ENCODE measurements around the gene TTC39B. TPM values are rescaled to one million over a fixed set of nuclear protein-coding genes. Genes with fewer than 3 reads are reported as not detected.

TTC39B gene
- total RNA-seq, 2 experiments from 2014 or later: 0.06 TPM; not detected in 1

- POLR2A ChIA-PET: no interaction called here
Measured at GRCh38 chr9:15227491-15227890, 79.5 kb downstream of the TTC39B start.

GRCh38 chr9:15225564-15226126 lies 81.4 kb downstream of the TTC39B start:
- Histone ChIP-seq H3K9me2 (ENCODE audit: insufficient read depth, low read length) (no peaks in the 10 kb centered on the region), H4K20me1 (ENCODE audit: insufficient read depth, low read length) (no peaks in the 10 kb centered on the region), H3K4me3 (ENCODE audit: low read depth, low read length, poor library complexity, severe bottlenecking) (no peak overlapping the region), H3K27ac (ENCODE audit: low read depth, low read length, poor library complexity, severe bottlenecking) (no peak overlapping the region), H2AFZ (ENCODE audit: low read length) (no peak overlapping the region), H3K4me2 (ENCODE audit: low read length) (no peak overlapping the region), H3K79me2 (ENCODE audit: insufficient read depth, low read depth, low read length) (no peaks in the 10 kb centered on the region), H3K4me1 (ENCODE audit: insufficient read depth, low read length, poor library complexity, severe bottlenecking) (no peaks in the 10 kb centered on the region), H3K36me3 (ENCODE audit: insufficient read depth, low read length) (no peaks in the 10 kb centered on the region), H3K9me3 (ENCODE audit: low read length) (no peaks in the 10 kb centered on the region)
- DNase-seq (ENCODE audit: low spot score): no peak
- intact Hi-C loops (cut with micrococcal nuclease; ENCODE audit: unreplicated experiment): no loop called here
- POLR2A ChIA-PET: interaction anchor here (0.6 kb wide), 1 partner anchor 785 kb away, joined by 3 read pairs; no protein-coding TSS in a partner anchor
- CTCF ChIA-PET (ENCODE audit: unreplicated experiment): no interaction called here
- no peak for TF ChIP-seq CTCF (conservative IDR thresholded peaks at IDR 0.05; ENCODE audit: low read length)
- TF ChIP-seq EZH2phosphoT487 (IDR thresholded peaks at IDR 0.05; ENCODE audit: borderline replicate concordance, low read depth, low read length): no peak
- BruUV-seq (replicated peaks): no TSS peak

More at GRCh38 chr9:15227491-15227890, 79.5 kb downstream of the TTC39B start:
- H3K36me3 ChIP-seq (ENCODE audit: insufficient read depth, low read length): no peaks in the 10 kb centered on the region
- TF ChIP-seq EZH2phosphoT487 (IDR thresholded peaks at IDR 0.05; ENCODE audit: borderline replicate concordance, low read depth, low read length): no peak
- TF ChIP-seq CTCF (conservative IDR thresholded peaks at IDR 0.05; ENCODE audit: low read length): no peak
- no peaks in the 10 kb centered on the region for H3K9me2 ChIP-seq (ENCODE audit: insufficient read depth, low read length)
- no peak overlapping the region for H2AFZ ChIP-seq (ENCODE audit: low read length)
- intact Hi-C loops (cut with micrococcal nuclease; ENCODE audit: unreplicated experiment): no loop called here
- H3K27ac ChIP-seq (ENCODE audit: low read depth, low read length, poor library complexity, severe bottlenecking): no peak overlapping the region
- H4K20me1 ChIP-seq (ENCODE audit: insufficient read depth, low read length): no peaks in the 10 kb centered on the region
- H3K9me3 ChIP-seq (ENCODE audit: low read length): no peaks in the 10 kb centered on the region
- H3K4me1 ChIP-seq (ENCODE audit: insufficient read depth, low read length, poor library complexity, severe bottlenecking): no peaks in the 10 kb centered on the region
- H3K4me2 ChIP-seq (ENCODE audit: low read length): no peak overlapping the region
- no peak for DNase-seq (ENCODE audit: low spot score)
- H3K4me3 ChIP-seq (ENCODE audit: low read depth, low read length, poor library complexity, severe bottlenecking): no peak overlapping the region
- CTCF ChIA-PET (ENCODE audit: unreplicated experiment): no interaction called here
- no peaks in the 10 kb centered on the region for H3K79me2 ChIP-seq (ENCODE audit: insufficient read depth, low read depth, low read length)
- no TSS peak for BruUV-seq (replicated peaks)

DNA sequence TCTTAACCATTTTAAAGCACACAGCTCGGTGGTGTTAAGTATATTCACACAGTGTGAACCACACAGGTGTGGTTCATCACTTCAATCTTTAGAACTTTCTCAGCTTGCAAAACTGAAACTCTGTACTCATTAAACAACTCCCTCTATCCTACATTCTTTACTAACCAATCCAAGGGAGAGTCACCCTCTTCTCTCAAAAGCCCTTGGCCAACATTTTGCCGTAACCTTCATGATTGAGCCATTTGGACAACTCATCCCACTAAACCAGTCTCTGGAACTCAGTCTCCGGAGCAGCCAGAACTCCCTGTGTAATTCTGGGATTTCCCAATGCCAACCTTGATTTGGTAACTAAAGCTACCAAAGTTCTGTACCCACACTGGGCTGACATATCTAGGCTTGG lies 84.7 kb downstream of the TTC39B start:
- no TSS peak for BruUV-seq (replicated peaks)
- Histone ChIP-seq H3K4me1 (ENCODE audit: insufficient read depth, low read length, poor library complexity, severe bottlenecking) (no peaks in the 10 kb centered on the region), H4K20me1 (ENCODE audit: insufficient read depth, low read length) (no peaks in the 10 kb centered on the region), H3K4me3 (ENCODE audit: low read depth, low read length, poor library complexity, severe bottlenecking) (no peak overlapping the region), H3K9me3 (ENCODE audit: low read length) (no peaks in the 10 kb centered on the region), H3K27ac (ENCODE audit: low read depth, low read length, poor library complexity, severe bottlenecking) (no peak overlapping the region), H2AFZ (ENCODE audit: low read length) (no peak overlapping the region), H3K4me2 (ENCODE audit: low read length) (no peak overlapping the region), H3K9me2 (ENCODE audit: insufficient read depth, low read length) (no peaks in the 10 kb centered on the region), H3K79me2 (ENCODE audit: insufficient read depth, low read depth, low read length) (no peaks in the 10 kb centered on the region), H3K36me3 (ENCODE audit: insufficient read depth, low read length) (no peaks in the 10 kb centered on the region)
- intact Hi-C loops (cut with micrococcal nuclease; ENCODE audit: unreplicated experiment): no loop called here
- TF ChIP-seq EZH2phosphoT487 (IDR thresholded peaks at IDR 0.05; ENCODE audit: borderline replicate concordance, low read depth, low read length): no peak
- no peak for TF ChIP-seq CTCF (conservative IDR thresholded peaks at IDR 0.05; ENCODE audit: low read length)
- POLR2A ChIA-PET: no interaction called here
- no peak for DNase-seq (ENCODE audit: low spot score)
- CTCF ChIA-PET (ENCODE audit: unreplicated experiment): no interaction called here

Data from OCI-LY7 (cell line).